CD4-positive, alpha-beta T cell (primary cell): Measurements from ENCODE around the gene ZNF69. TPM values are rescaled to one million over a fixed set of nuclear protein-coding genes. Genes with fewer than 3 reads are reported as not detected.
A peak's percentile ranks its signal among the peaks of the same experiment; 100 is the strongest.
"Not testable (repeated sequence)": the region's sequence is repeated elsewhere in the genome, so short reads cannot be mapped to it uniquely, and the experiment has no call there.

Experiments
- ATAC-seq: fragments of 200-7000 bp; cut with Tn5 transposase; one replicate; pipeline ENCODE4 v1.10.0; 2022; ENCODE audit warnings: mild to moderate bottlenecking; ENCODE audit not compliant: poor library complexity
- CTCF ChIA-PET: fragments of 350-600 bp; sonication (Branson Sonifier 250); formaldehyde crosslinking; loops from one replicate; lab custom pipeline; 2021; ENCODE audit warnings: antibody characterized with exemption, inconsistent platforms; lab: Charles Lee
- POLR2A ChIA-PET: fragments of 350-600 bp; sonication (Branson Sonifier 250); formaldehyde crosslinking; loops from one replicate; lab custom pipeline; 2021; ENCODE audit warnings: antibody characterized with exemption, inconsistent platforms; lab: Charles Lee
- DNase-seq, 14 experiments: peaks; one replicate each; pipeline ENCODE4 v3.0.0-alpha.2; 2013 to 2020; ENCODE audit warnings: mixed read lengths in 2 of 14
- H3K27ac ChIP-seq, 2 donors: one replicate each; pipeline versions ENCODE4 v1.5.1 to v1.7.0; 2013; ENCODE audit warnings: low read length in 2 of 2, low read depth in 1 of 2, mild to moderate bottlenecking in 1 of 2
- H3K27me3 ChIP-seq, 2 experiments: 1 replicate in 1 of 2; 2 replicates in 1 of 2; pipeline versions ENCODE4 v1.6.1 to v1.7.0; 2013; ENCODE audit warnings: low read length in 2 of 2, control low read depth in 1 of 2, mild to moderate bottlenecking in 1 of 2, moderate library complexity in 1 of 2; ENCODE audit not compliant: insufficient read depth in 2 of 2, control insufficient read depth in 1 of 2
- H3K36me3 ChIP-seq: one replicate; pipeline ENCODE4 v1.6.1; 2013; ENCODE audit warnings: low read length, control low read depth; ENCODE audit not compliant: insufficient read depth
- H3K4me1 ChIP-seq: one replicate; pipeline ENCODE4 v1.6.1; 2013; ENCODE audit warnings: low read length, control low read depth; ENCODE audit not compliant: insufficient read depth
- H3K4me3 ChIP-seq: one replicate; pipeline ENCODE4 v1.5.1; 2013; ENCODE audit warnings: mild to moderate bottlenecking, low read length, moderate library complexity
- H3K9me3 ChIP-seq, 2 experiments: 1 replicate in 1 of 2; 2 replicates in 1 of 2; pipeline versions ENCODE4 v1.6.1 to v1.7.0; 2013; ENCODE audit warnings: low read length in 2 of 2, mild to moderate bottlenecking in 2 of 2, control low read depth in 1 of 2, moderate library complexity in 1 of 2; ENCODE audit not compliant: control insufficient read depth in 1 of 2, insufficient read depth in 1 of 2
- H3K27ac Mint-ChIP-seq: one replicate; pipeline ENCODE4 v1.8.0; 2020; ENCODE audit warnings: mixed read lengths
- H3K27me3 Mint-ChIP-seq: one replicate; pipeline ENCODE4 v1.8.0; 2021; ENCODE audit warnings: mixed read lengths
- H3K36me3 Mint-ChIP-seq: one replicate; pipeline ENCODE4 v1.8.0; 2021; ENCODE audit warnings: low read depth, mixed read lengths
- H3K4me1 Mint-ChIP-seq: one replicate; pipeline ENCODE4 v1.8.0; 2021; ENCODE audit warnings: low read depth, mixed read lengths
- H3K4me3 Mint-ChIP-seq: one replicate; pipeline ENCODE4 v1.8.0; 2020; ENCODE audit warnings: mild to moderate bottlenecking, mixed read lengths
- H3K9me3 Mint-ChIP-seq: one replicate; pipeline ENCODE4 v1.8.0; 2020; ENCODE audit warnings: mixed read lengths
- CTCF ChIP-seq: fragments of 200-600 bp; IDR thresholded peaks from one replicate; pipeline ENCODE4 v1.8.0; 2022; ENCODE audit warnings: antibody characterized with exemption, mild to moderate bottlenecking
- intact Hi-C, 2 experiments: fragments of 100-400 bp; cut with DNase I in 1 of 2; cut with micrococcal nuclease in 1 of 2; formaldehyde crosslinking; loops; one replicate each; pipeline versions ENCODE4 v1.15.1 to v1.9.0; 2023 to 2025; cut with DNase I, micrococcal nuclease
- total RNA-seq, 174 experiments: library from RNA in 2 of 174; stranded (reverse) in 2 of 174; gene quantifications; one replicate each; pipeline ENCODE4 v1.2.3 and lab custom pipeline; 2021 to 2026

The ZNF69 gene
- total RNA-seq, 2 experiments from 2014 or later, result 2.4 to 3.5 TPM

DNA sequence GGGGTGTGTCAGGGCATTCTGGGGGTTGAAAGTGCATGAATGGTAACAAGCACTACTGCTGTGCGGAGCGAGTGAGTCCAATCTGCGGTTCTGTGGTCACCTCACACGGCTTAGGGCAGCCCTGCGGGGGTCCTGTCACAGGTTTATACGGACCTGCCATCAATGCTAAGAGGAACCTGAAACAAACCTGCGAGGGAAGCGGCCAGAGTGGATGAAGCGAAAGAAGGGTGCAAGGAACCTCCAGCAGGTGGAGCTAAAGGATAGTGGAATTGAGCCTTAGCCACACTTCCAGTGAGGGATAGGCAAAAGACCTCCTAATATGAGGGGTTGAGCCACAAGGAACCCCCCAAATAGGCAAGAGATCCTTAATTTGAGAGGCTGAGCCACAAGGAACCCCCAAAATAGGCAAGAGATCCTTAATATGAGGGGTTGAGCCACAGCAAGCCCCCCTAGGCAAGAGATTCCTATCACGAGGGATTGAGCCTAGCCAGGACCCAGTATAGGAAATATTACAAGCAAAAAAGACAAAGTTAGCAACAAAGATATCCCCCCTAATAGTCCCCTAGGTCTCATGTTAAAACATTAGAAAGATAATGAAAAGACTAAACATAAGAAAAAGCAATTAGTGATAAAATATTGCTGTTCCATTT is 6.3 kb upstream of the ZNF69 start:
- Mint-ChIP-seq H3K27me3 (no peaks in the 10 kb centered on the region), H3K4me1 (no peaks in the 10 kb centered on the region), H3K9me3 (no peaks in the 10 kb centered on the region), H3K4me3 (no peak overlapping the region), H3K36me3 (no peaks in the 10 kb centered on the region), H3K27ac (no peak overlapping the region)
- CTCF ChIA-PET, result interaction anchor here (0.6 to 2.3 kb wide), 6 partner anchors 11 to 259 kb away, joined by 3 to 14 read pairs (median 6); partner anchors contain the start of gene ZNF20
- Histone ChIP-seq H3K4me1 (peaks cover 4% of the 10 kb centered on the region), H3K4me3 (no peak overlapping the region), H3K9me3 (peaks cover 0 to 21% of the 10 kb centered on the region in 2 experiments), H3K27ac (no peak overlapping the region), H3K36me3 (no peaks in the 10 kb centered on the region), H3K27me3 (no peaks in the 10 kb centered on the region)
- TF ChIP-seq CTCF, result peak; percentile 74
- POLR2A ChIA-PET, result no interaction called here
- ATAC-seq (peak; percentile 60), DNase-seq (peak; percentile 39 to 82 (median 54))
- intact Hi-C loops, result loop anchor here (1.0 to 10.0 kb wide), 11 partner anchors 42 to 454 kb away; partner anchors contain the start of genes ZNF563 (in 1 of the 2) and ZNF763 (in 1 of the 2)

DNA sequence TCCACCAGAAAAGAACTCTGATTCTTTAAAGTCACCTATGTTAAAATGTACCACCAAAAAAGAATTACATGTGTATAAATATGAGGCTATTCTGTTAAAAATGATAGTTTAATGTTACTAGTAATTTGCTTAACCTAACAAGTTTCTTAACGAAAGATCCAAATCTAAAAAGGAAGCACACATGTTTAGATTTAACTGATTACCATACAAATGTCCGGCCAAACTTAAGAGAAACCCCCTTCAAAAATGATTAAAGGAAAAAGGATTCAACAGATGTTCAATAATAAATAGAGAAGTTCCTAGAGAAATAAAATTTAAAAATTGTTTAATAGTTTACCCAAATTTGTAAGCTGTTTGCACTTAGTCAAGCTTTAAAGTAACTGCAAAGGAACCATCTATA is 5.0 kb upstream of the ZNF69 start:
- Mint-ChIP-seq H3K4me3 (no peak overlapping the region), H3K4me1 (peaks cover 5% of the 10 kb centered on the region), H3K36me3 (peaks cover under 1% of the 10 kb centered on the region), H3K27ac (no peak overlapping the region), H3K9me3 (no peaks in the 10 kb centered on the region), H3K27me3 (no peaks in the 10 kb centered on the region)
- no peak for TF ChIP-seq CTCF
- Histone ChIP-seq H3K27ac (no peak overlapping the region), H3K27me3 (no peaks in the 10 kb centered on the region), H3K9me3 (peaks cover 0 to 30% of the 10 kb centered on the region in 2 experiments), H3K36me3 (no peaks in the 10 kb centered on the region), H3K4me1 (peaks cover 10% of the 10 kb centered on the region), H3K4me3 (no peak overlapping the region)
- no peak for DNase-seq
- CTCF ChIA-PET, result interaction anchor here (0.6 to 2.2 kb wide), 4 partner anchors 41 to 291 kb away, joined by 4 to 11 read pairs (median 5); no protein-coding TSS in a partner anchor
- ATAC-seq, result no peak
- intact Hi-C loops, result loop anchor here in 1 of 2 experiments (5.0 to 10.0 kb wide), 2 partner anchors 175 to 452 kb away; partner anchors contain the start of gene ZNF563
- POLR2A ChIA-PET, result interaction anchor here (0.7 kb wide), 1 partner anchor 258 kb away, joined by 3 read pairs; the partner anchor contains the start of gene ZNF20

DNA sequence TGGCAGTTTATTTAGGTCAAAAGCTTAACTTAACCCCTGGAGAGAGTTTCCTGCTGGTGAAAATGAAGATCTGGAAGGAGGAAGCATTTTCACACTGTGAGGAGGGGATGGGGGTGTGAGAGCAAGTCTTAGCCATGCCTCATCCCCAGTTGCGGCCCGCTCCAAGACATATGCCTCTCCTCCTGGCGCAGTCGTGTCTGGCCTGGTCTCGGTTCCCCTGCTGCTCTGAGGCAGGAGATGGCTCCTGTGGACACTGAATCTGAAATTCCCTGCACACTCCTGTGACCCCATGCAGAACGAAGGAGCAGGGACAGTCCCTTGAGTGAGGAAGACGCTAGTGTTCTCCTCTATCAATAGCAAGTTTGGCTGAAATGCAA is 360 bp upstream of the ZNF69 start:
- Histone ChIP-seq H3K4me3 (peak overlapping the region; percentile 88), H3K27ac (peak overlapping the region in 1 of 2 donors; percentile 50), H3K9me3 (peaks cover 0 to 14% of the 10 kb centered on the region in 2 experiments), H3K4me1 (peaks cover 22% of the 10 kb centered on the region), H3K36me3 (no peaks in the 10 kb centered on the region), H3K27me3 (no peaks in the 10 kb centered on the region)
- intact Hi-C loops, result loop anchor here in 1 of 2 experiments (10.0 kb wide), 1 partner anchor 448 kb away; the partner anchor contains the start of gene ZNF563
- no peaks in the 10 kb centered on the region for H3K9me3 Mint-ChIP-seq
- ATAC-seq (peak; percentile 19), DNase-seq (no peak)
- POLR2A ChIA-PET, result interaction anchor here (0.6 to 2.1 kb wide), 2 partner anchors 39 to 87 kb away, joined by 4 to 7 read pairs; partner anchors contain the start of gene ZNF439
- H3K27me3 Mint-ChIP-seq, result no peaks in the 10 kb centered on the region
- TF ChIP-seq CTCF, result no peak
- peak overlapping the region; percentile 93 for H3K27ac Mint-ChIP-seq
- peak overlapping the region; percentile 98 for H3K4me3 Mint-ChIP-seq
- H3K4me1 Mint-ChIP-seq, result peaks cover 28% of the 10 kb centered on the region
- CTCF ChIA-PET, result interaction anchor here (1.8 kb wide), 1 partner anchor 101 kb away, joined by 4 read pairs; no protein-coding TSS in a partner anchor
- H3K36me3 Mint-ChIP-seq, result peaks cover 20% of the 10 kb centered on the region

DNA sequence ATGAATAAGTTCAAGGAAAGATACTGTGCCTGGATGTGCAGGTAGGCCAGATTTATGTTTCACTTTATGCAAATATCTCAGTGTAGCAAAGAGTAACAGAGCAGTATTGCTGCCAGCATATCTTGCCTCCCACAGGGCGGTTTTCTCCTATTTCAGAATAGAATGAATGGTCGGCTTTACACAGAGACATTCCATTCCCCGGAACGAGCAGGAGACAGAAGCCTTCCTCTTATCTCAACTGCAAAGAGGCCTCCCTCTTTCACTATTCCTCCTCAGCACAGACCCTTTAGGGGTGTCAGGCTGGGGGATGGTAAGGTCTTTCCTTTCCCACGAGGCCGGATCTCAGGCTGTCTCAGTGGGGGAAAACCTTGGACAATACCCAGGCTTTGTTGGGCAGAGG is 2.3 kb downstream of the ZNF69 start:
- peaks cover 28% of the 10 kb centered on the region for H3K4me1 Mint-ChIP-seq
- H3K4me3 Mint-ChIP-seq, result peak overlapping the region; percentile 98
- H3K27me3 ChIP-seq, H3K27me3 Mint-ChIP-seq, H3K9me3 Mint-ChIP-seq, H3K36me3 ChIP-seq, DNase-seq, ATAC-seq, H3K27ac Mint-ChIP-seq, H3K4me3 ChIP-seq, H3K27ac ChIP-seq, POLR2A ChIA-PET, CTCF ChIA-PET: not testable (repeated sequence)
- Histone ChIP-seq H3K9me3 (peaks cover 0 to 14% of the 10 kb centered on the region in 2 experiments), H3K4me1 (peaks cover 22% of the 10 kb centered on the region)
- intact Hi-C loops, result loop anchor here in 1 of 2 experiments (10.0 kb wide), 1 partner anchor 445 kb away; the partner anchor contains the start of gene ZNF563
- H3K36me3 Mint-ChIP-seq, result peaks cover 44% of the 10 kb centered on the region
